ENCODE results near the gene PRKAG2. TPM values are rescaled to one million over a fixed set of nuclear protein-coding genes. Genes with fewer than 3 reads are reported as not detected.

PRKAG2 gene
- total RNA-seq, 1 donor from 2014 or later, result 20.6 TPM

- Mint-ChIP-seq H3K4me3 (ENCODE audit: low read depth) (no peak overlapping the region), H3K27me3 (no peaks in the 10 kb centered on the region), H3K4me1 (ENCODE audit: low read depth) (peaks cover 29% of the 10 kb centered on the region), H3K27ac (no peak overlapping the region), H3K36me3 (ENCODE audit: insufficient read depth) (peaks cover 1% of the 10 kb centered on the region), H3K9me3 (ENCODE audit: low read depth) (no peaks in the 10 kb centered on the region)
- DNase-seq (ENCODE audit: low spot score, unreplicated experiment), result no peak
- TF ChIP-seq, protein P1, sequence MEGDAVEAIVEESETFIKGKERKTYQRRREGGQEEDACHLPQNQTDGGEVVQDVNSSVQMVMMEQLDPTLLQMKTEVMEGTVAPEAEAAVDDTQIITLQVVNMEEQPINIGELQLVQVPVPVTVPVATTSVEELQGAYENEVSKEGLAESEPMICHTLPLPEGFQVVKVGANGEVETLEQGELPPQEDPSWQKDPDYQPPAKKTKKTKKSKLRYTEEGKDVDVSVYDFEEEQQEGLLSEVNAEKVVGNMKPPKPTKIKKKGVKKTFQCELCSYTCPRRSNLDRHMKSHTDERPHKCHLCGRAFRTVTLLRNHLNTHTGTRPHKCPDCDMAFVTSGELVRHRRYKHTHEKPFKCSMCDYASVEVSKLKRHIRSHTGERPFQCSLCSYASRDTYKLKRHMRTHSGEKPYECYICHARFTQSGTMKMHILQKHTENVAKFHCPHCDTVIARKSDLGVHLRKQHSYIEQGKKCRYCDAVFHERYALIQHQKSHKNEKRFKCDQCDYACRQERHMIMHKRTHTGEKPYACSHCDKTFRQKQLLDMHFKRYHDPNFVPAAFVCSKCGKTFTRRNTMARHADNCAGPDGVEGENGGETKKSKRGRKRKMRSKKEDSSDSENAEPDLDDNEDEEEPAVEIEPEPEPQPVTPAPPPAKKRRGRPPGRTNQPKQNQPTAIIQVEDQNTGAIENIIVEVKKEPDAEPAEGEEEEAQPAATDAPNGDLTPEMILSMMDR (IDR thresholded peaks at IDR 0.05; ENCODE audit: unreplicated experiment), result no peak
Observed at GRCh38 chr7:151506901-151507382, 370.0 kb downstream of the PRKAG2 start.

Other genes starting within 250 kb of the PRKAG2 start
- gene GALNTL5, start 79.3 kb upstream of the PRKAG2 start, total RNA-seq, result not detected in 2 replicates
- 29.5 and 32.9 TPM in 2 replicates for gene GALNT11, start 148.6 kb upstream of the PRKAG2 start, total RNA-seq